ENCODE data around the gene FBRSL1. TPM values are rescaled to one million over a fixed set of nuclear protein-coding genes. Genes with fewer than 3 reads are reported as not detected.

FBRSL1 gene
- total RNA-seq, 1 experiment from 2014 or later, result 96.1 TPM

DNA sequence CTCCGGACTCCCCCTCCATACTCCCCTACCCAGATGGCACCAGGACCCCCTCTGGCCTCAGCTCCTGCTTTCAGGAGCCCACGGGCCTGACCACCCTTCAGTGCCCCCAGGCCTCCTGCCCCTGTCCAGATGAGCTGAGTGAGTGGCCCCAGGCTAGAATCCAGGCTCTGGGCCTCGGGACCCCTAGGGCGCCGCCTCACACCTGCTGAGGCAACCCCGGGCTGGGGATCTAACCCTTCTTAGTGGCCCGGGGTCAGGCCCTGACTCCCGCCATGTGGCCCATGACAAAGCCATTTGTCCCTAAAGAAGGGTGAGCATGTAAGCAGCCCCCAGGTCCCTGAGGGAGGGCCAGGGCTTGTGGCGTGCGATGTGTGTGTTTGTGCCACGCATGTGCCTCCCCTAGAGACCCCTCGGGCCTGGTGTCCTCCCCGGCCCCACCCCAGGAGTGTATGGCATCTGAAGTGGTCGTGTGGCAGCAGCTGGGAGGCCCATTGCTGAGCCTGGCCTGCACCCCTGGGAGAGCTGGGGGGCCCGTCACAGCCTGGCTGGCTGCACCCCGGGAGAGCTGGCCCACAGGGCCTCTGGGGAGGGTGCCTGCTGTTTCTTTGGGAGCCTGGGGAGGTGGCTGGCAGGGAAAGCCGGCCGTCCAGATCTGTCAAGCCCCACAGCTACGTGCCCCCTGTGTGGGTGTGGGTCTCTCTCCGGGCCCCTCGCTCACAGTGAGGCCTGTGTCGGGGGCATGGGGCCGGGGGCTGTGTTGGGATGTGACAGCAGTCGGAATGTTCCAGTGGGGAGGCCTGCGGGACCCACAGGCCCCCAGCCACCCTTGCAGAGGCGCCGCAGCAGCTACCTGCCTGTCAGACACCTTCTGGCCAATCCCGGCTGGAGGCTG, 7.8 kb downstream of the FBRSL1 start:
- TF ChIP-seq, protein P1, sequence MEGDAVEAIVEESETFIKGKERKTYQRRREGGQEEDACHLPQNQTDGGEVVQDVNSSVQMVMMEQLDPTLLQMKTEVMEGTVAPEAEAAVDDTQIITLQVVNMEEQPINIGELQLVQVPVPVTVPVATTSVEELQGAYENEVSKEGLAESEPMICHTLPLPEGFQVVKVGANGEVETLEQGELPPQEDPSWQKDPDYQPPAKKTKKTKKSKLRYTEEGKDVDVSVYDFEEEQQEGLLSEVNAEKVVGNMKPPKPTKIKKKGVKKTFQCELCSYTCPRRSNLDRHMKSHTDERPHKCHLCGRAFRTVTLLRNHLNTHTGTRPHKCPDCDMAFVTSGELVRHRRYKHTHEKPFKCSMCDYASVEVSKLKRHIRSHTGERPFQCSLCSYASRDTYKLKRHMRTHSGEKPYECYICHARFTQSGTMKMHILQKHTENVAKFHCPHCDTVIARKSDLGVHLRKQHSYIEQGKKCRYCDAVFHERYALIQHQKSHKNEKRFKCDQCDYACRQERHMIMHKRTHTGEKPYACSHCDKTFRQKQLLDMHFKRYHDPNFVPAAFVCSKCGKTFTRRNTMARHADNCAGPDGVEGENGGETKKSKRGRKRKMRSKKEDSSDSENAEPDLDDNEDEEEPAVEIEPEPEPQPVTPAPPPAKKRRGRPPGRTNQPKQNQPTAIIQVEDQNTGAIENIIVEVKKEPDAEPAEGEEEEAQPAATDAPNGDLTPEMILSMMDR (IDR thresholded peaks at IDR 0.05; ENCODE audit: insufficient read depth in 1 of 2, low read depth in 1 of 2, low read length in 1 of 2, severe bottlenecking in 1 of 2, unreplicated experiment in 1 of 2), result no peak
- no peaks in the 10 kb centered on the region for H3K36me3 ChIP-seq (ENCODE audit: control insufficient read depth, insufficient read depth, low read length)

DNA sequence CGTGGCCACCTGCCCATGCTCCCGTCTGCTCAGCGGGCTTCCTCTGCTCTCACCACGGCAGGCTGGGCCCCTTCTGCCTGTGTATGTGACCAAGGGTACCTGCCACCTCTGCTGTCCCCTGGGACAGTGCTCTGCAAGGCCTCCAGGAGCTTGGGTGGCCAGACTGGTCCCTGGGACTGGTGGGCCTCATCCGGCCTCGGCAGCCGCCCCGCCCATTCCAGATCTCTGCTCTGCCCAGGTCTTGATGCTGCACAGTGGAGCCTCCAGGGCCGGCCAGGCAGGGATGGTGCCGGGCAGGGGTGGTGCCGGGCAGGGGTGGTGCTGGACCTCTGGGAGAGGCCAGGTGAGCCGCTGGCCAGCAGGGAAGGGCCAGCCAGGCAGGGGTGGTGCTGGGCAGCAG, 9.0 kb downstream of the FBRSL1 start:
- Mint-ChIP-seq H3K4me3 (ENCODE audit: unreplicated experiment) (no peak overlapping the region), H3K4me1 (ENCODE audit: low read depth, unreplicated experiment) (no peaks in the 10 kb centered on the region), H3K27me3 (ENCODE audit: insufficient read depth, unreplicated experiment) (no peaks in the 10 kb centered on the region), H3K27ac (ENCODE audit: unreplicated experiment) (no peak overlapping the region), H3K9me3 (ENCODE audit: unreplicated experiment) (no peaks in the 10 kb centered on the region), H3K36me3 (ENCODE audit: insufficient read depth, unreplicated experiment) (peaks cover 8% of the 10 kb centered on the region)
- Histone ChIP-seq H3K4me3 (ENCODE audit: low read depth, low read length) (no peak overlapping the region), H3K9me3 (no peaks in the 10 kb centered on the region), H3K36me3 (ENCODE audit: control insufficient read depth, insufficient read depth, low read length) (no peaks in the 10 kb centered on the region), H3K4me1 (peaks cover 21% of the 10 kb centered on the region), H3K27me3 (replicated peaks; ENCODE audit: control insufficient read depth, insufficient read depth, low read length) (no peaks in the 10 kb centered on the region)
- POLR2A ChIA-PET, result no interaction called here
- BruUV-seq (replicated peaks), result no TSS peak
- CTCF ChIA-PET, result interaction anchor here (0.5 kb wide), 1 partner anchor 67 kb away, joined by 4 read pairs; no protein-coding TSS in a partner anchor
- TF ChIP-seq, protein P1 (IDR thresholded peaks at IDR 0.05; ENCODE audit: insufficient read depth in 1 of 2, low read depth in 1 of 2, low read length in 1 of 2, severe bottlenecking in 1 of 2, unreplicated experiment in 1 of 2), result no peak
- no peak for DNase-seq
- intact Hi-C loops (cut with micrococcal nuclease; ENCODE audit: unreplicated experiment), result no loop called here

More for the DNA sequence above, 7.8 kb downstream of the FBRSL1 start:
- CTCF ChIA-PET, result no interaction called here
- H3K4me1 ChIP-seq, result peaks cover 33% of the 10 kb centered on the region
- H3K27me3 ChIP-seq (replicated peaks; ENCODE audit: control insufficient read depth, insufficient read depth, low read length), result no peaks in the 10 kb centered on the region
- H3K9me3 Mint-ChIP-seq (ENCODE audit: unreplicated experiment), result no peaks in the 10 kb centered on the region
- H3K4me3 ChIP-seq (ENCODE audit: low read depth, low read length), result no peak overlapping the region
- H3K9me3 ChIP-seq, result no peaks in the 10 kb centered on the region
- no peaks in the 10 kb centered on the region for H3K4me1 Mint-ChIP-seq (ENCODE audit: low read depth, unreplicated experiment)
- no peak overlapping the region for H3K4me3 Mint-ChIP-seq (ENCODE audit: unreplicated experiment)
- intact Hi-C loops (cut with micrococcal nuclease; ENCODE audit: unreplicated experiment), result no loop called here
- no TSS peak for BruUV-seq (replicated peaks)
- no peaks in the 10 kb centered on the region for H3K27me3 Mint-ChIP-seq (ENCODE audit: insufficient read depth, unreplicated experiment)
- H3K36me3 Mint-ChIP-seq (ENCODE audit: insufficient read depth, unreplicated experiment), result peaks cover 19% of the 10 kb centered on the region
- H3K27ac Mint-ChIP-seq (ENCODE audit: unreplicated experiment), result no peak overlapping the region
- POLR2A ChIA-PET, result no interaction called here
- no peak for DNase-seq

DNA sequence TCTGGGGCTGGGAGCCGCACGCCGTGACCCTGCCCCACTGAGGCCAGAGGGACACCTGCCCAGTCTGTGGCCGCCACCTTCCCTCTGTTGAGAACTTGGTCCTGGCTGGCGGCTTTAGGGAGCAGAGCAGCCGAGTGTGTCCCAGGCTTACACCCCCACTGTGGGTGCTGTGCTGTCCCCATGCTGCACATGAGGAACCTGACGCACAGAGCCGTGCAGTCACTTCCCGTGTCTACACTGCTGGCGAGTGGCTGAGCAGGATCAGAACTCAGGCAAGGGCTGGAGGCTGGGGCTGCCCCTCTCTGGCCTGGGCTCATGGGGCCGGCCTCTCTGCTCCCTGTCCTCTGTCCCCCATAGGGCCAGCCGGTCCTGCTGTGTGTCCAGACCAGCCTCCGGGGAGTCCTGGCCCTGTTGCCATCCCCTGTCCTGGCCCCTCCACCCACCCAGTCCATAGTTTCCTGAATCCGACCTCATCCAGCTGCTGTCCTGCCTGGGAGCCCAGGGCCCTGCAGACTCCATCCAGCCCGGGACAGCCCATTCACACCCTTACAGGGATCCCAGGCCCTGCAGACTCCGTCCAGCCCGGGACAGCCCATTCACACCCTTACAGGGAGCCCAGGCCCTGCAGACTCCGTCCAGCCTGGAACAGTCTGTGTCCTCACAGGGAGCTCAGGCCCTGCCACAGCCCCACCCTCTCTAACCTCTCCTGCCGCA, 10.3 kb downstream of the FBRSL1 start:
- Histone ChIP-seq H3K4me3 (ENCODE audit: low read depth, low read length) (no peak overlapping the region), H3K9me3 (no peaks in the 10 kb centered on the region), H3K4me1 (peaks cover 8% of the 10 kb centered on the region), H3K27me3 (replicated peaks; ENCODE audit: control insufficient read depth, insufficient read depth, low read length) (no peaks in the 10 kb centered on the region), H3K36me3 (ENCODE audit: control insufficient read depth, insufficient read depth, low read length) (no peaks in the 10 kb centered on the region)
- H3K4me3 Mint-ChIP-seq (ENCODE audit: unreplicated experiment), result no peak overlapping the region
- H3K4me1 Mint-ChIP-seq (ENCODE audit: low read depth, unreplicated experiment), result no peaks in the 10 kb centered on the region
- no peaks in the 10 kb centered on the region for H3K9me3 Mint-ChIP-seq (ENCODE audit: unreplicated experiment)
- no TSS peak for BruUV-seq (replicated peaks)
- TF ChIP-seq, protein P1 (IDR thresholded peaks at IDR 0.05; ENCODE audit: insufficient read depth in 1 of 2, low read depth in 1 of 2, low read length in 1 of 2, severe bottlenecking in 1 of 2, unreplicated experiment in 1 of 2), result no peak
- DNase-seq, result no peak
- POLR2A ChIA-PET, result no interaction called here
- H3K36me3 Mint-ChIP-seq (ENCODE audit: insufficient read depth, unreplicated experiment), result no peaks in the 10 kb centered on the region
- intact Hi-C loops (cut with micrococcal nuclease; ENCODE audit: unreplicated experiment), result no loop called here
- peak overlapping the region; percentile 65 for H3K27ac Mint-ChIP-seq (ENCODE audit: unreplicated experiment)
- CTCF ChIA-PET, result no interaction called here
- no peaks in the 10 kb centered on the region for H3K27me3 Mint-ChIP-seq (ENCODE audit: insufficient read depth, unreplicated experiment)

Data from Caco-2 (cell line).